Frontal cortex (tissue), 4 donors: ENCODE measurements around the gene TANK. TPM values are rescaled to one million over a fixed set of nuclear protein-coding genes. Genes with fewer than 3 reads are reported as not detected.
"Not testable (repeated sequence)": the region's sequence is repeated elsewhere in the genome, so short reads cannot be mapped to it uniquely, and the experiment has no call there.

Experiments used
- DNase-seq, 2 donors: peaks; one replicate each; pipeline ENCODE4 v3.0.0; 2012; ENCODE audit warnings: low spot score in 2 of 2
- FAIRE-seq: peaks from 2 replicates; lab custom pipeline; 2012; peaks lifted over from hg19 to GRCh38; lab: Jason Lieb, UNC
- total RNA-seq: library from RNA; depleted of rRNA; stranded (reverse); fragments of >200 nt; gene quantifications from one replicate; pipeline ENCODE4 v1.2.3, GENCODE V29; 2014
- donor health status: control.
- donor health status: control.
- donor health status: control.

Gene TANK
- total RNA-seq, 1 donor from 2014 or later, result 66.9 TPM

GRCh38 chr2:161165266-161165665, 5.0 kb downstream of the TANK start:
- no peak for DNase-seq
- FAIRE-seq, result no peak

- no peak for FAIRE-seq
These were observed 5.6 kb downstream of the TANK start for GRCh38 chr2:161165811-161166210.

GRCh38 chr2:161166538-161167409, 6.5 kb downstream of the TANK start:
- DNase-seq (no peak), FAIRE-seq (no peak)

More at GRCh38 chr2:161165811-161166210, 5.6 kb downstream of the TANK start:
- no peak for DNase-seq

GRCh38 chr2:161169335-161169734, 9.1 kb downstream of the TANK start:
- no peak for DNase-seq
- FAIRE-seq, result no peak

GRCh38 chr2:161170377-161170776, 10.1 kb downstream of the TANK start:
- DNase-seq (no peak), FAIRE-seq (no peak)

GRCh38 chr2:161170958-161171932, 11.0 kb downstream of the TANK start:
- FAIRE-seq, result no peak
- no peak for DNase-seq

GRCh38 chr2:161172901-161173540, 12.8 kb downstream of the TANK start:
- no peak for DNase-seq
- no peak for FAIRE-seq

- no peak for FAIRE-seq
- DNase-seq, result no peak
These were observed 13.4 kb downstream of the TANK start for GRCh38 chr2:161173541-161174194.

- DNase-seq (no peak), FAIRE-seq (no peak)
These were observed 17.7 kb downstream of the TANK start for GRCh38 chr2:161177969-161178368.

- DNase-seq (no peak), FAIRE-seq (no peak)
These were observed 18.5 kb downstream of the TANK start for GRCh38 chr2:161178756-161179155.

- FAIRE-seq, result no peak
- DNase-seq, result no peak
These were observed 29.8 kb downstream of the TANK start for GRCh38 chr2:161190050-161190449.

GRCh38 chr2:161195602-161196001, 35.4 kb downstream of the TANK start:
- not testable (repeated sequence) for FAIRE-seq

GRCh38 chr2:161199912-161200701, 39.9 kb downstream of the TANK start:
- DNase-seq (no peak), FAIRE-seq (no peak)

More at GRCh38 chr2:161195602-161196001, 35.4 kb downstream of the TANK start:
- not testable (repeated sequence) for DNase-seq

- FAIRE-seq, result no peak
- DNase-seq, result no peak
These were observed 44.6 kb downstream of the TANK start for GRCh38 chr2:161204846-161205245.

- DNase-seq, result no peak
- FAIRE-seq, result peak; percentile 39
These were observed 46.3 kb downstream of the TANK start for GRCh38 chr2:161206471-161207032.

- FAIRE-seq, result no peak
These were observed 47.7 kb downstream of the TANK start for GRCh38 chr2:161207941-161208340.

GRCh38 chr2:161208527-161209139, 48.4 kb downstream of the TANK start:
- no peak for DNase-seq
- FAIRE-seq, result no peak

More at GRCh38 chr2:161207941-161208340, 47.7 kb downstream of the TANK start:
- no peak for DNase-seq

GRCh38 chr2:161209902-161210301, 49.7 kb downstream of the TANK start:
- FAIRE-seq, result peak; percentile 10
- DNase-seq, result no peak
